GM18520 (cell line): Measurements from ENCODE around the gene CDH22.

Experiments
- ATAC-seq: cut with Tn5 transposase; IDR thresholded peaks from one replicate; pipeline ENCODE4 v1.9.1; 2021; ENCODE audit not compliant: unreplicated experiment

CDH22 gene

DNA sequence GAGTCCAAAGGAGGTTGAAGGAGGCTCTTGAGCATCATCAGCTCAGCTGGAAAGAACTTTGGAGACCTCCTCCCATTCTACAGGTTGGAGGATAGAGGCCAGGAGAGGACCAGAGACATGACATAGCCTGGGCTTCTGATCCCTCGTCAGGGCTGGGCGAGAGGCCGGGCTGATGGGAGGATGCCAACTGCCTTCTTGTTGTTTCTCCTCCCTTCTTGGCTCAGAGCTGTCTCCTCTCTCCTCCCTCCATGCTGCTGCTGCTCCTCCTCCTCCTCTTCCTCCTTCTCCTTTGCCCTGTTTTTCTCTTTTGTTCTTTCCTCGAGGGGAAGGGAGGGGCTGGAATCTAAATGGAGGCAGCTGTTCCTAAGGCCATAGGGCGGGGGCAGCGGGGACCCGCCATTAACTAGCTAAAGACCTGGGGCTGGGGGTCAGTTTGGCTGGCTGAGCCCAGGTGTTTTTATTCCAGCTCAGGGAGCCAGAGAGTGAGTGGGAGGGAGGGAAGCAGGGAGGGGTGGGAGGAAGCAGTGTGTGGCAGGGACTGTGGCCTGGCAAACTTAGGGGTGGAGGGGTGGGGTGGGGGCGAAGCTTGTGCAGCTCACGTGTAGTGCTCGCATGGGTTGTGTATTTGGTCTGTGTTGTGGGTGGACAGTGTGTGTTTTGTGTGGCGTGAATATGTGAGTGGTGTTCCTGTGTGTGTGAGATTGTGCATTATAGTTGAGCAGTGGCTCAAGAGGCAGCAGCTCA is 105.4 kb downstream of the CDH22 start:
- ATAC-seq, result no peak

DNA sequence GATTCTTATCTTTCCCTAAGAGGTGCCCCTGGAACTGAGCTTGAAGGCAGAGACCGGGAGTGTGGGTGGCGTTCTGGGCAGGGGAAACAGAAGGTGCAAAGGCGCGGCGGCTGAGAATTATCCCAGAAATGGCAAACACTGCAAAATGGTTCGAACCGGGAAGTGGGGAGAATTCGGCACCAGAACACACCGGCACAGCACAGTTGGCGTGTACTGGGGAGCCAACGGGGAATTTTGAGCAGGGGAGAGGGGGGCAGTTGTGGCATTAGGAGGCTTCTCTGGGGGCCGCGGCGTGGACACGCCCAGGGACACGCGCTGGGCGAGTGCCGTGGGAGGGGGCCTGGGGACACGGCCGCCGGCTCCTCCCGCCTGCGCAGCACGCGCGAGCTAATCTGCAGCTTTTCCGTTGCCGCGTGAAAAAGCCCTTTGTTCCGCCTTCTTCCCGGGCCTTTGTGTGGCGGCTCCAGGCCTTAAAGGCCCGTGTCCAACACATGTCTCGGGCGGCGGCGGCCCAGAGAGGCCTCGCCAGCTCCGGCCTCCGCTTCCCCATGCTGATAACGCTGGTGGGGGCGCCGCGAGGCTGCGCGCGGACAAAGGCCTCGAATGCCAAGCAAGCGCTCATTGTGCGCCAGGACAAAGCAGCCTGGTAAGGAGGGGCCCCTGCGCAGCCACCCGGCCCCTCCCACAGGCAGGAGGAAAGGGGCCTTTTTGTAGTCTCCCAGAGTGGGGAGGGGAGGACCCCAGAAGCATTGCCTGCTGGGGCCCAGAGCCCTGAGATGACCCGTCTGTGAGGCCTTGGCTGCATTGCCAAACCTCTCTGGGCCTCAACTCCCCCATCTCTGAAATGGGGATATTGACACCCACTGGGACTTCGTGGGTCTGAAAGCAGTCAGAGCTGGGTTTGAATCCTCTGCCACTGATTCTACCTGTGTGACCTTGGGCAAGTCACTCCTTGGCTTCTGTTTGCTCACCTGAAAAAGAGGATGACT is 107.4 kb downstream of the CDH22 start:
- ATAC-seq, result no peak

DNA sequence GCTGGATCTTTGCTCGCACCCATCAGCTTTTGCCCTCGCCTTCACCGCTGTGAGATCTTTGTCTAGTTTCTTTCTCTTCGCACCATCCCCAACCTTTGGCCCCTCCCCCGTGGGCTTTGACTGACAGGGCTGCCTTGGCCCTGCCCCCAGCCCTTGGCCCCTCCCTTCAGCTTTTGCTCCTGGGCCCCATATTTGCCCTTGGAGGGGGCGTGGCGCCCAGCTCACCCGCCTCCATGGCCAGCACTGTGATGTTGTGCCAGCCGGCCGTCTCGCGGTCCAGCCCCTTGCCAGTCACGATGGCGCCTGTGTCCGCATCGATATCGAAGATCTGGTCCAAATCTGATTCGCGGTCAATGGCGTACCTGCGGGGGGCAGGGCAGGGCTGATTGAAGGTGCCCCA is 109.1 kb downstream of the CDH22 start:
- no peak for ATAC-seq

GRCh38 chr20:46196990-46197389 is 111.3 kb downstream of the CDH22 start:
- no peak for ATAC-seq

DNA sequence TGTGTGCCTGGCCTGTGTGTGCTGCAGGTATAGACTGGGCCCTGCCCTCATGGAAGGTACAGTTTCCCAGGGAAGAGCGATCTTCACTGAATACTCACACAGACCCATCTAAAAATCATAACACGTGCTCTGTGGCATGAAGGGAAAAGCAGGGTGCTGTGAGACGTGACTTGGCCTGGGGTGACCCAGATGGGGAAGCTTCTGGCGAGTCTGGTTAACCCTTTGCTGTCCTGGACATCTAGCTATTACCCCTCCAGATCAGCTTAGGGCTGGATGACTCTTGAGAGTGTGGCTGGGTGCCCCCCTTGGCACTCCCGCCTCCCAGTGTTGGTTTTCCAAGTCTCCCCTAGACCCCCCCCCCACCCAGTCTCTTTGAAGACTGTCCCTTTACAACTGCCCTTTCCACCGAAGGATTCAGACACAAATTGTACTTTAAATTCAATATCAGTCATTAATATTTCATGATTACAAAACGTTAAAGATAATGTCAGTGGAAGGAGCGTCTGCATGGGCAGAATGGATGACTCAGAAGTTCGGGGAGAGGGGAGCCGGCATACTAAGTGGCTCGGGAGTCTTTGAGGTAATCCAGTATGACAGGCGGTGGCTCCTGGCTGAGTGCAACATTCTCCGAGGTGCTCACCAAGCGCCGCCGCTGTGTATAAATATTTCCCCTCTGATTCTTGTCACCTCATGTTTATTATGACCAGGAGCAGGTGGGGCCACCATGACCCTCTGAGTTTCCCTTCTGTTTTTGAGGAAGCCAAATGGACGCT is 112.8 kb downstream of the CDH22 start:
- ATAC-seq, result no peak

GRCh38 chr20:46194409-46194808 is 113.9 kb downstream of the CDH22 start:
- no peak for ATAC-seq

DNA sequence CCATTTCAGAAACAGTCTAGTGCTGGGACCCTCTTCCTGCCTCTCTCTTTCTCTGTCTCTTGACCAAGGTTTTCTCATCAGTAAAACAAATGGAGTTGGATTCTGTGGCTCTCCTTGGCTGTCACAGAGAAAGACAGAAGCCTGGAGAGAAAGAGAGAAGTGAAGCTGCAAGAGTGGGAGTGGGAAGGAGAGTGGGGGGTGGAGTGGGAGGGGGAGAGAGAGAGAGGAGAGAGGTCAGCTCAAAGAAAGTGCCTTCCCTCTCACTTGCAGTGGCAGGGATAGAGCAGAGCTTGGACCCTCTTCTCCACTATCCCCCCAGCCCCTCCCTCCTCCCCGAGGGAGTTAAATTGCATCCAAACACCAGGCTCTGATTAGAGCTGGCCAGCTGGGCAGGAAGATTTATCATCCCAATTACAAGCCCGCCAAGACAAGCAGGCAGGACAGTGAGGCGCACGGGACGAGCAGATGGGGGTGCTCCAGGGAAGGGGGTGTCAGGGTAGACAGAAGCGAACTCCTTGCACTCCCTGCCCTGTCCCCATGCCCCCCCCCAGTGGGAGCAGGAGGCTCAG is 115.8 kb downstream of the CDH22 start:
- ATAC-seq, result no peak

- no peak for ATAC-seq
These were observed 116.7 kb downstream of the CDH22 start for GRCh38 chr20:46191611-46192010.

GRCh38 chr20:46191168-46191540 is 117.1 kb downstream of the CDH22 start:
- ATAC-seq, result no peak

DNA sequence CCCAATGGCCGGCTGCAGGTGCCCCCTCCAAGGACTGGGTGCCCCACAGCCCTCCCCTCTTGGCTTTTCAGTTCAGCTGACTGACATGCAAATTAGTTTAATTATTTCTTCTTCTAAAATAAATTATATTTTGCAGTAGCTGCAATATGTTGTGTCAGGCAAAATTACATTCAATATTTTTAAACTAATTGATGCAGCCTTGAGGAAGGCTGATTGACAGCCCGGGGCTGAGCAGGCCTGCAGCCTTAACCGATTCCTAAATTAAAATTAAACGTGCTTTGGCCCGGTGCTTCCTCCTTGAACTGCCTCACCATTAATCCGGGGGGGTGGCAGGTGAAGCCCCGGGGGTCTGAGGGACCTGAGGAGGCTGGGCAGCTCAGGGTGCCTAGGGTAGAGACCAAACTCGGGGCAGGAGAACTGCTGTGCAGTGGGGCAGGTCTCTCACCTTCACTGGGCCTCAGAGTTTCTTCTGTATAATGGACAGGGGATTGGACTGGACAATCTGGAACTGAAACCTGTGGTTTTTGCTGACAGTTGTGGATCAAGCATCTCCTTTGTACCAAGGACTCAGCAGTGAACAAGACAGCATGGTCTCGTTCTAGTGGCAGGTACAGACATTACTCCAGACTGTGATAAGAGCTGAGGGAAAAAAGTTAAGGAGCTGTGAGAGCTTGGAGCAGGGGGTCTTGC is 117.7 kb downstream of the CDH22 start:
- no peak for ATAC-seq

GRCh38 chr20:46188866-46189541 is 119.3 kb downstream of the CDH22 start:
- ATAC-seq, result no peak

GRCh38 chr20:46186210-46186609 is 122.1 kb downstream of the CDH22 start:
- no peak for ATAC-seq

DNA sequence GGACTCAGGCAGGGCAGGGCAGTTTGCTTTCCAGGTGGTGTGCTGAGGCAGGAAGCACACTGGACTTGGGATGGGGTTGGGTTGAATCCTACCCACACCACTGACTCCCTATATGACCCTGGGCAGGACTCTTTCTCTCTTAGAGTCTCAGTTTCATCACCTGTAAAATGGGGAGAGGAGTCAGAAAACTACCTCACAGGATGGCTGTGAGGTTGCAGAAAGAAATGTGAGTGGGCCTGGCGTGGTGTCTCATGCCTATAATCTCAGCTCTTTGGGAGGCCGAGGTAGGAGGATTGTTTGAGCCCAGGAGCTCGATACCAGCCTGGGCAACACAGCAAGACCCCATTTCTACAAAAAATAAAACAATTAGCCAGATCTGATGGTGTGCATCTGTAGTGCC is 122.9 kb downstream of the CDH22 start:
- no peak for ATAC-seq

DNA sequence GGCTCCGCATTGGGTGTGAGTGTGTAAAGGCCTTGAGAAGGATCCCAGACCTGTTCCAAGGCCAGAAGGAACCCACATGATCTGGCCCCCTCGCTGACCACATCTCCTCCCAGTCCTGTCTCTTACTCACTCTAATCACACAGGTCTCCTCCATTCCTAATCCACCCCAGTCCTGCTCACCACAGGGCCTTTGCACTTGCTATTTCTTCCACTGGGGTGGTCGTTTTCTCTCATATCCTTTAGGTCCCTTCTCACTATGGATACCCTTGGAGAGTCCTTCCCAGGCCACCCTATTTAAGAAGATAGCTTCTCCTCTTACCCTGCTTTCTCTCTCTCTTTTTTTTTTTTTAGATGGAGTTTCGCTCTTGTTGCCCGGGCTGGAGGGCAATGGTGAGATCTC is 124.5 kb downstream of the CDH22 start:
- no peak for ATAC-seq

- ATAC-seq, result no peak
These were observed 125.8 kb downstream of the CDH22 start for GRCh38 chr20:46182276-46183200.

GRCh38 chr20:46179862-46180261 is 128.4 kb downstream of the CDH22 start:
- no peak for ATAC-seq

DNA sequence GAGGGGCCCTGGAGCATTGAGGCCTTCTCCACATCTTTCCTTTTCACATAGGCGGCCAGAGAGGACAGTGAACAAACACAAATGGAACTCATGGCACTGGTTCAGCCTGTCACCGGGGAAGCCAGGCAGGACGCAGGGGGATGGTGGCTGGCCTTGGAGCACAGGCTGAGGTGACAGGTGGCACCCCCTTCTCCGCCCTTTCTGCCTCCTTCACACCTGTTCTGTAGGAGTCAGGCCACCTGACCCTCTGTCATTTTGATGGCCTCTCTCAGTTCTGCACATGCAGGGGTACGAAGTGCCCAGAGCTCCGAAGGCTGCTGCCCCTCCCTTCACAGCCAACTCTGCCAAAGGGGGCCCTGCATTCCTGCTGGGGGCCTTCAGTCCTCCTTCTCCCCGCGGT is 129.4 kb downstream of the CDH22 start:
- no peak for ATAC-seq

DNA sequence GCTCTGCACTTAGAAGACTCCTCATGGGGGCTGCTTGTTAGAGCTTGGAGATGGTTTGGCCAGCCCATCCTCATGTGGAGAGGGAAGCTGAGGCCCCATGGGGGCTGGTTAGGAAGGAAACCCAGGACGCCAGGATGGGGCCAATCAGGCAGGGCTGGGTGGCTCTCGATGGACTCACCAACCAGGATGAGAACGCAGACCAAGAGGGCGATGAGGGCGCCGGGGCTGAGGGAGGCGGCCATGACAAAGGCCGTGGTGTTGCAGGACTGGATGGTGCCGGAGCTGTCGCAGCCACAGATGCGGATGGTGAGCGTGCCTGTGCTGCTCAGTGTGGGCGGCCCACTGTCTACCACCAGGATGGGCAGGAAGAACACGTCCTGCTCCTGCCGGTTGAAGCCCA is 130.5 kb downstream of the CDH22 start:
- no peak for ATAC-seq
